Thoracic aorta (tissue), 2 donors: ENCODE measurements around the gene VMAC. TPM values are rescaled to one million over a fixed set of nuclear protein-coding genes. Genes with fewer than 3 reads are reported as not detected.

ENCODE experiments used
- ATAC-seq: fragments of 150-250 bp; one replicate; pipeline ENCODE4 v1.8.0; 2017; ENCODE audit warnings: low read depth; ENCODE audit not compliant: insufficient number of reproducible peaks, low FRiP score
- DNase-seq: peaks from one replicate; pipeline ENCODE4 v3.0.0-alpha.2; 2020; ENCODE audit warnings: low spot score
- H3K27ac ChIP-seq, 2 donors: fragments of 200-600 bp; sonication (generic); 1 replicate in 1 of 2; 2 replicates in 1 of 2; pipeline ENCODE4 v1.5.1; 2016; ENCODE audit warnings: mild to moderate bottlenecking in 2 of 2, moderate library complexity in 2 of 2
- H3K27me3 ChIP-seq: fragments of 200-600 bp; sonication (generic); replicated peaks from 2 replicates; pipeline ENCODE4 v1.6.0; 2016; ENCODE audit warnings: mild to moderate bottlenecking; ENCODE audit not compliant: insufficient read depth
- H3K36me3 ChIP-seq: fragments of 200-600 bp; sonication (generic); one replicate; pipeline ENCODE4 v1.5.1; 2016
- H3K4me1 ChIP-seq, 2 donors: fragments of 200-600 bp; sonication (generic); 1 replicate in 1 of 2; 2 replicates in 1 of 2; pipeline versions ENCODE4 v1.5.1 to v1.6.0; 2016; ENCODE audit warnings: low read depth in 2 of 2, mild to moderate bottlenecking in 1 of 2; ENCODE audit not compliant: control insufficient read depth in 1 of 2
- H3K4me3 ChIP-seq: fragments of 200-600 bp; sonication (generic); 2 replicates; pipeline ENCODE4 v1.5.1; 2016; ENCODE audit warnings: mild to moderate bottlenecking
- H3K9me3 ChIP-seq: fragments of 200-600 bp; sonication (generic); 2 replicates; pipeline ENCODE4 v1.5.1; 2016
- CTCF ChIP-seq: fragments of 200-600 bp; sonication (generic); IDR thresholded peaks from one replicate; pipeline ENCODE4 v1.5.1; 2019; ENCODE audit warnings: antibody characterized with exemption
- total RNA-seq, 2 donors: library from RNA; depleted of rRNA; stranded (reverse); fragments of >200 nt; gene quantifications; one replicate each; pipeline versions ENCODE4 v1.1.0 to v1.2.3, GENCODE V29; 2016

VMAC gene
- total RNA-seq, 2 donors from 2014 or later: 13.3 to 13.6 TPM

- TF ChIP-seq CTCF: peak; percentile 59
- Histone ChIP-seq H3K36me3 (peaks cover 20% of the 10 kb centered on the region), H3K4me1 (peaks cover 14 to 35% of the 10 kb centered on the region in 2 donors), H3K27ac (no peak overlapping the region), H3K9me3 (no peaks in the 10 kb centered on the region), H3K27me3 (no peaks in the 10 kb centered on the region), H3K4me3 (no peak overlapping the region)
- no peak for ATAC-seq
- DNase-seq: no peak
Observed at GRCh38 chr19:5891938-5892771, 12.5 kb upstream of the VMAC start.

- Histone ChIP-seq H3K27me3 (no peaks in the 10 kb centered on the region), H3K36me3 (peaks cover 20% of the 10 kb centered on the region), H3K27ac (no peak overlapping the region), H3K4me1 (peaks cover 14 to 35% of the 10 kb centered on the region in 2 donors), H3K9me3 (no peaks in the 10 kb centered on the region), H3K4me3 (no peak overlapping the region)
- TF ChIP-seq CTCF: no peak
- ATAC-seq (no peak), DNase-seq (no peak)
Observed at GRCh38 chr19:5892772-5893275, 11.8 kb upstream of the VMAC start.

- H3K36me3 ChIP-seq: peaks cover 20% of the 10 kb centered on the region
- peak overlapping the region; percentile 10 for H3K4me3 ChIP-seq
- no peak for ATAC-seq
- no peaks in the 10 kb centered on the region for H3K9me3 ChIP-seq
- no peak for DNase-seq
- TF ChIP-seq CTCF: no peak
- no peak overlapping the region for H3K27ac ChIP-seq
- H3K4me1 ChIP-seq: peaks cover 14 to 35% of the 10 kb centered on the region in 2 donors
- no peaks in the 10 kb centered on the region for H3K27me3 ChIP-seq
Observed at GRCh38 chr19:5893296-5893903, 11.3 kb upstream of the VMAC start.

- no peaks in the 10 kb centered on the region for H3K27me3 ChIP-seq
- H3K4me1 ChIP-seq: peaks cover 14 to 35% of the 10 kb centered on the region in 2 donors
- DNase-seq (no peak), ATAC-seq (peak; percentile 12)
- H3K36me3 ChIP-seq: peaks cover 20% of the 10 kb centered on the region
- TF ChIP-seq CTCF: no peak
- H3K27ac ChIP-seq: peak overlapping the region; percentile 21 to 40
- H3K9me3 ChIP-seq: no peaks in the 10 kb centered on the region
- H3K4me3 ChIP-seq: peak overlapping the region; percentile 10
Observed at GRCh38 chr19:5893907-5894703, 10.6 kb upstream of the VMAC start.
